T-helper 2 cell (primary cell): Measurements from ENCODE around the gene ECEL1.
"Not testable (repeated sequence)": the region's sequence is repeated elsewhere in the genome, so short reads cannot be mapped to it uniquely, and the experiment has no call there.

ENCODE experiments used
- DNase-seq, 5 experiments: peaks; one replicate each; pipeline versions ENCODE4 v3.0.0 to v3.0.0-alpha.2; 2012 to 2022
- total RNA-seq, 2 donors: gene quantifications; one replicate each; lab custom pipeline; 2026; lab: John Stamatoyannopoulos, UW

Gene ECEL1
- total RNA-seq: 0 to 0.61 reads per million in 2 donors

- DNase-seq: peak in 1 of 5 experiments; percentile 27
Observed at GRCh38 chr2:232487385-232488096, at the start of gene ECEL1. TSS of gene ECEL1 (minus strand) at chr2:232487834. CDS start at chr2:232486653, 1,181 bp downstream.

- DNase-seq: no peak
Observed at GRCh38 chr2:232537079-232537478, 49.4 kb upstream of the ECEL1 start.

DNA sequence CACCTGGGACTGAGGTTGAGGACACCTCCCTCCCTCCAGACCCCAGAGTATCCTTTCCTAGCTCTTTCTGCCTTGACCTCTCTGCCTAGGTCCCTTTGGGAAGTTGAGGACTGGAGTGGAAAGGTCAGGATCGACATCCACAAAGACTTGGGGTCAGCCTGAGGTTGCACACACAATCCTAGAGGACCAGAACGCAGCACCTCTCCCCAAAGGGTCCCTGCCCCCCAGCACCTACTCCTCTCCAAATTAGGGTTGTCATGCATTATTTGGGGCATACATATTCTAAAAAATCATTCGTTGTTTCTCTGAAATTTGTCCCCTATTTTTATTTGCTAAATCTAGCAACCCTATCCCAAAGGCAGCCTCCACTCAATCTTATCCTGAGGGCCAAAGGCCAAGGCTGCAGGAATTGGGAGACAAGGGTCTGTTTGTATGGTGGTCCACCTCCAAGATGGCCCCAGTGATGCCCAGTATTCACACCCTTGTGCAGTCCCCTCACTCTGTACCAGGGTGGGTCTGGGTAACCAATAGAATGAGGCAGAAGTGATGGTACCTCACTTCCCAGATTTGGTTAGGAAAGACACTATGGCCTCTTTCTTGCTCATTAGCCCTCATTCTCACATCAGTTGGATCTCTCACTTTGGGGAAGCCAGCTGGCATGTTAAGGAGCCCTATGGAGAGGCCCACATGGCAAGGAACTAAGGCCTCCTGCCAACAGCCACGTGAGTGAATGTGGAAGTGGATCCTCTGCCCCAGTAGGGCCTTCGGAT, 48.3 kb upstream of the ECEL1 start:
- no peak for DNase-seq

GRCh38 chr2:232534940-232535651, 47.5 kb upstream of the ECEL1 start:
- DNase-seq: no peak

DNA sequence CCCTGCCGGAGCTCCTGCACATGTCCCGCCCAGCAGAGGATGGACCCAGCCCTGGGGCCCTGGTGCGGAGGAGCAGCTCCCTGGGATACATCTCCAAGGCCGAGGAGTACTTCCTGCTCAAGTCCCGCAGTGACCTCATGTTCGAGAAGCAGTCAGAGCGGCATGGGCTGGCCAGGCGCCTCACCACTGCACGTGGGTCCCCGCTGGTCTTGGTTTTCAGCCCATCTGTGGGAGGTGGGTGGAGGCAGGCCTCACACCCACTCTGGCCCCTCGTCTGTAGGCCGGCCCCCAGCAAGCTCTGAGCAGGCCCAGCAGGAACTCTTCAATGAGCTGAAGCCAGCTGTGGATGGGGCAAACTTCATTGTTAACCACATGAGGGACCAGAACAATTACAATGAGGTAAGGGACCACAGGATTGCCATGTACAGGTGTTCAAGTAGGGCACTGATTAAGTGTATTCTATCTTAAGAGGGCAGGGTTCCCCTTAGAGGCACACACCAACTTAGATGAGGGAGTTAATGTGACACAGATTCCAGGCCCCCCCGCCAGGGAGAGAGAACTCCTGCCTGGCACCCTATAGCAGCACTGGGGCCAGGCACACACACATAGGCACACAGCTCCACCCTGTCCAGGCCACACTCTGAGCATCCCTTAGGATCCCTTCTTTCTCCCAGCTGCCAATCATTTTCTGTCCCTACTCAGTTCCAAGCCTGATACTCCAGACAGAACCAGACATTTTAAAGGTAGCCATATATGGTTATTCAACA, 46.5 kb upstream of the ECEL1 start:
- DNase-seq: no peak

GRCh38 chr2:232532821-232533220, 45.2 kb upstream of the ECEL1 start:
- DNase-seq: not testable (repeated sequence)

DNA sequence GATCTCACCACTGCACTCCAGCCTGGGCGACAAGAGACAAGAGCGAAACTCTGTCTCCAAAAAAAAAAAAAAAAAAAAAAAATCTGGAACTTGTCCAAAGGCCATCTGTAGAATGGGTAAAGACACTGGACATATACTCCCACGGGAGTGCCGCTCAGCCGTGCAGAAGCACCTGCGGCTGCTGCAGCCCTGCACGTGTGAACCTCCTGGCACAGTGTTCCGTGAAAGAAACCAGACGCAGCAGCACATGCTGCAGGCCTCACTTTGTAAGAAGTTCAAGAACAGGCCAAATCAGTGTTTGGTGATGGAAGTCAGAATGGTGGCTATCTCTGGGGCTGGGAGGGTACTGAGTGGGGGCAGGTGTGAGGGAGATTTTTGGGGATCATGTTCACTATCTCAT, 44.8 kb upstream of the ECEL1 start:
- DNase-seq: no peak

GRCh38 chr2:232530626-232531260, 43.1 kb upstream of the ECEL1 start:
- no peak for DNase-seq

DNA sequence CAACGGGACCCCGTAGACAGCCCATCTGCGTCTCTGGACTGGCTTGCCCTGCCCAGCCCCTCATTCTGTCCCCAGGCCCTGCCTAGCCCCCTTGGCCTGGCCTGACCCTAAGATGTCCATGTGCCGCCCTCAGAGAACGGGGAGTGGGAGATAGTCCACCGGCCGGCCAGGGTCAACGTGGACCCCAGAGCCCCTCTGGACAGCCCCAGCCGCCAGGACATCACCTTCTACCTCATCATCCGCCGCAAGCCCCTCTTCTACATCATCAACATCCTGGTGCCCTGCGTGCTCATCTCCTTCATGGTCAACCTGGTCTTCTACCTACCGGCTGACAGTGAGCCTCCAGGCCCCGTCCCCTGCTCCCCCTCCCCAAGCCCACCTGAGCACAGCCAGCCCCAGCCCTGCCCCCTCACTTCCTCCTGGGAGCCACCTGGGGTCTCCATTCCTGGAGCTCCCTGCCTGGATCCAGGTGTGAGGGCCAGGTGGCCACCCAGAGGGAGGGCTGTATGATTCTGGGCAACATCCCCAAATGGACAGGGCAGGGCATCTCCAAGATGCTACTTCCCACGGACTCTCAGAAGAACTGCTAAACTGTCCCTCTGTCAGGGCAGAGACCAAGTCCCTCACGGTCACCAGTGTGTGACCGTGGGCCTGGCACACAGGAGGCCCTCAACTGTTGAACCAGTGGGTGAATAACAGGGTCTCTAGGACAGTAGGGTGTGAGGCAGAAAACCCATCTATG, 42.3 kb upstream of the ECEL1 start:
- no peak for DNase-seq

- no peak for DNase-seq
Observed at GRCh38 chr2:232528746-232529460, 41.3 kb upstream of the ECEL1 start.

DNA sequence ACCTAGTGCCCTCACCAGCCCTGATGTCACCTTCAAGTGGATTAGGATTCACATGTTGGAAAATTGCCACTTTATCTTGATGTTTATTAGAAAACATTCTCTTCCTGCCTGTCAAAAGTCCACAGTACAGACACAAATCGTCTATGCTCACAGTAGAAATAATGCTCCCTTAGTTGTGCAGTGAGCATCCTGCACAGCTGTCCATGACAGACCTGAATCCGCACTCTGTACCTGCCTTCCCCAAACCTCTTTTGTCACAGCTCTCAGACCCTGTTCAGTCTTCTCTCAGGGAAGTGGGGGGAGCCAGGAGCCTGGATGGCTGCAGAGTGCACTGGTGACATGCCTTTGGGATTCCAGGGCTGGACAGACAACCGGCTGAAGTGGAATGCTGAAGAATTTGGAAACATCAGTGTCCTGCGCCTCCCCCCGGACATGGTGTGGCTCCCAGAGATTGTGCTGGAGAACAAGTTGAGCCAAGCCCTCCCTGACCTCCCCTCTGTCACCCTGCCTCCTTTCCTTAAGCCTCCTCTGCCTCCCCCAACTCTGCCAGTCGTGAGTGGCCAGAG, 40.4 kb upstream of the ECEL1 start:
- DNase-seq: no peak

- no peak for DNase-seq
Observed at GRCh38 chr2:232526372-232526941, 38.8 kb upstream of the ECEL1 start.

- DNase-seq: no peak
Observed at GRCh38 chr2:232525791-232526371, 38.2 kb upstream of the ECEL1 start, which contains the start of gene CHRND. TSS of gene CHRND (plus strand) at chr2:232526160. CDS start at chr2:232526216, 56 bp downstream.

DNA sequence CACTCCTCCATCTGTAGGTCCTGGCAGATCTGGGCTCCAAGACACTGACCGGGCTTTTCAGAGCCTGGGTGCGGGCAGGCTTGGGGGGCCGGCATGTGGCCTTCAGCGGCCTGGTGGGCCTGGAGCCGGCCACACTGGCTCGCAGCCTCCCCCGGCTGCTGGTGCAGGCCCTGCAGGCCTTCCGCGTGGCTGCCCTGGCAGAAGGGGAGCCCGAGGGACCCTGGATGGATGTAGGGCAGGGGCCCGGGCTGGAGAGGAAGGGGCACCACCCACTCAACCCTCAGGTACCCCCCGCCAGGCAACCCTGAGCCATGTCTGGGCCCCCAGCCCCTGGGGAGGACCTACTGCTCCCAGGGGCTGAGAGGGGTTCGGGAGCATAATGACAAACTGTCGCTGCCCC, 37.6 kb upstream of the ECEL1 start:
- DNase-seq: no peak

DNA sequence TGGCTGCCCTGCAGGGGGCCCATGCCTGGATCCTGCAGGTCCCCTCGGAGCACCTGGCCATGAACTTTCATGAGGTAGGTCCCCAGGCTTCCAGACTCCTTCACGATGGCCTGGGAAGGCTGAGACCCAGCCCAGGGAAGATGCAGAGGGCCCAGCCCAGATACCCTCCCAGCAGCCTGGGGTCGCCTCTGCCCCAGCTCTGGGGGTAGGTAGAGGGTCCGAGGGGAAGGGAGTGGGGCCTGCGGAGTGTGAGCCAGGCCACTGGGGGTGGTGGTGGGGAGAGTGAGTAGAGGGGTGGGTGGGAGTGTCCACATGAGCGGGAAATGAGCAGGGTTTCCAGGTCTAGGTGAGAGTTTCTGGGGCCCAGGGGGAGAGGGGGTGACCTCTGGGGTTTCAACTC, 37.1 kb upstream of the ECEL1 start:
- DNase-seq: no peak

- DNase-seq: peak in 1 of 5 experiments; percentile 27
Observed at GRCh38 chr2:232523682-232524597, 36.3 kb upstream of the ECEL1 start.

DNA sequence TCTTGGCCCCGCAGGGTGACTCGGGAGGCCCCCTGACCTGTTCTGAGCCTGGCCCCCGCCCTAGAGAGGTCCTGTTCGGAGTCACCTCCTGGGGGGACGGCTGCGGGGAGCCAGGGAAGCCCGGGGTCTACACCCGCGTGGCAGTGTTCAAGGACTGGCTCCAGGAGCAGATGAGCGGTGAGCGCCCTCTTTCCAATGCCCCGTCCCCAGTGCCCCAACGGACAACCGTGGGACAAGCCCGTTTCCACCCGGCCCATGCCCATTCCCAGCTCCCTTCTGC, 35.7 kb upstream of the ECEL1 start:
- no peak for DNase-seq

- no peak for DNase-seq
Observed at GRCh38 chr2:232522623-232523401, 35.2 kb upstream of the ECEL1 start.
